Measurements from ENCODE around the gene SLC38A7.

Gene SLC38A7

GRCh38 chr16:58636466-58636865 lies 48.1 kb downstream of the SLC38A7 start:
- DNase-seq (ENCODE audit: low read depth in 2 of 2), result no peak

DNA sequence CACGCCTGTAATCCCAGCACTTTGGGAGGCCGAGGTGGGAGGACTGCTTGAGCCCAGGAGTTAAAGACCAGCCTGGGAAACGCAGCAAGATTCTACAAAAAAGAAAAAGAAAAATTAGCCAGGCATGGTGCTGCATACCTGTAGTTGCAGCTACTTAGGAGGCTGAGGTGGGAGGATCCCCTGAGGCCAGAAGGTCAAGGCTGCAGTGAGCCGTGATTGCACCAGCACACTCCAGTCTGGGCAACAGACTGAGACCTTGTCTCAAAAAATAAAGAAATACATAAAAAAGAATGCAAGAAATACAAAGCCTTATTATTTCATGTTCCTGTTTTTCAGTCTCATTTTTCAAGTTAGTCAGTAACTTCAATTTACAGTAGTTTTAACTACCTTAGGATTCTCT lies 49.1 kb downstream of the SLC38A7 start:
- no peak for DNase-seq (ENCODE audit: low read depth in 2 of 2)

DNA sequence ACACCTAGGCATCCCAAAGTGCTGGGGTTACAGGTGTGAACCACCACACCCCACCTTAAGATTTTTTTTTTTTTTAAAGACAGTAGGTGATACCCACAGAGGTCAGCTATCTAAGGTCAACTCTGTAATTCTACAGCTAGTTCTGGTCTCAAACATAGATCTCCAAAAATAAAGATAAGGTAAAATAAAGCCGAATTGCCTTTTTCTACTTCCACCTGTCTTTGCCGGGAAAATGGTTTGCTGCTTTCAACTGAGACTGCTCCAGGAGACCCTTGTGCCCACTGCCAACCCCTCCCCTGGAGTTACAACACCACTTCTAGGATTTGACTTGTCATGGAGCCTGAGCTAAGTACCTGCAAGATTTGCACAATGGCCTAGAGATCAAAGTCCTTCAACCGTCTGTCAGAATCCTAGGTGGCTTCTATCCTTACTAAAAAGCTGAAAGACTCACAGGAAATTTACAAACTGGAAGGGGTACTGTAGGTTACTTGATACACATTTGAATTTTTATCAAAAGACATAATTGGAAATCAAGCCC lies 50.2 kb downstream of the SLC38A7 start:
- DNase-seq (ENCODE audit: low read depth in 2 of 2), result no peak

- peak; percentile 93 to 95 for DNase-seq (ENCODE audit: low read depth in 2 of 2)
Observed at GRCh38 chr16:58629733-58630640, 54.6 kb downstream of the SLC38A7 start, which contains the start of gene CNOT1. Gene CNOT1, minus strand, starts transcription at chr16:58629826. Its CDS starts 30,489 bp downstream, at chr16:58599337.

GRCh38 chr16:58628845-58629732 lies 55.5 kb downstream of the SLC38A7 start:
- DNase-seq (ENCODE audit: low read depth in 2 of 2), result peak; percentile 5 to 26

DNA sequence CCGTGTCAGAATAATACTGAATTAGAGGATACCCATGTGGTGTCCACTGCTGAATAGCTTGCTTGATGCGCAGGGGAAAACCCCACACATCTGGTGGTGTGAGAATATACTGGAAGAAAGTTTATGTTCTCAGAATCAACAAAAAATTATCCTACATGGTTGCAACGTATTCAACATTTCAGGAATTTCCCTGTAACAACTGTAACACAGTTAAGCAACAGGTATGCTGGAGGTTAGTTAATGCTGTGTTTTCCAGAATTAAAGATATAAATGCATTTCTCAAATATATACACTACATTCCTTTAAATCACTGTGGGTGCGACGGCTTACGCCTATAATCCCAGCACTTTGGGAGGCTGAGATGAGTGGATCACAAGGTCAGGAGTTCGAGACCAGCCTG lies 60.4 kb downstream of the SLC38A7 start:
- DNase-seq (ENCODE audit: low read depth in 2 of 2), result no peak

DNA sequence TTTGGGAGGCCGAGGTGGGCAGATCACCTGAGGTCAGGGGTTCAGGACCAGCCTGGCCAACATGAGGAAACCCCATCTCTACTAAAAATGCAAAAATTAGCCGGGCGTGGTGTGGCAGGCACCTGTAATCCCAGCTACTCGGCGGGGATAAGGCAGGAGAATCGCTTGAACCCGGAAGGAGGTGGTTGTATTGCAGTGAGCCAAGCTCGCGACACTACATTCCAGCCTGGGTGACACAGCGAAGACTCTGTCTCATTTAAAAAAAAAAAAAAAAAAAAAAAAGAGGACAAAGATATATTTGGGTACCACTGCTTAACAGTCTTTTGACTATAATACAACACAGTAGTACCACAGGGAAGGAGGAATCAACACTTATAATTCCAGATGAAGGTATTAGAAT lies 64.2 kb downstream of the SLC38A7 start:
- DNase-seq (ENCODE audit: low read depth in 2 of 2), result no peak

GRCh38 chr16:58615280-58615679 lies 69.3 kb downstream of the SLC38A7 start:
- DNase-seq (ENCODE audit: low read depth in 2 of 2), result no peak
